Measurements from ENCODE around the gene BRD9.

The BRD9 gene

DNA sequence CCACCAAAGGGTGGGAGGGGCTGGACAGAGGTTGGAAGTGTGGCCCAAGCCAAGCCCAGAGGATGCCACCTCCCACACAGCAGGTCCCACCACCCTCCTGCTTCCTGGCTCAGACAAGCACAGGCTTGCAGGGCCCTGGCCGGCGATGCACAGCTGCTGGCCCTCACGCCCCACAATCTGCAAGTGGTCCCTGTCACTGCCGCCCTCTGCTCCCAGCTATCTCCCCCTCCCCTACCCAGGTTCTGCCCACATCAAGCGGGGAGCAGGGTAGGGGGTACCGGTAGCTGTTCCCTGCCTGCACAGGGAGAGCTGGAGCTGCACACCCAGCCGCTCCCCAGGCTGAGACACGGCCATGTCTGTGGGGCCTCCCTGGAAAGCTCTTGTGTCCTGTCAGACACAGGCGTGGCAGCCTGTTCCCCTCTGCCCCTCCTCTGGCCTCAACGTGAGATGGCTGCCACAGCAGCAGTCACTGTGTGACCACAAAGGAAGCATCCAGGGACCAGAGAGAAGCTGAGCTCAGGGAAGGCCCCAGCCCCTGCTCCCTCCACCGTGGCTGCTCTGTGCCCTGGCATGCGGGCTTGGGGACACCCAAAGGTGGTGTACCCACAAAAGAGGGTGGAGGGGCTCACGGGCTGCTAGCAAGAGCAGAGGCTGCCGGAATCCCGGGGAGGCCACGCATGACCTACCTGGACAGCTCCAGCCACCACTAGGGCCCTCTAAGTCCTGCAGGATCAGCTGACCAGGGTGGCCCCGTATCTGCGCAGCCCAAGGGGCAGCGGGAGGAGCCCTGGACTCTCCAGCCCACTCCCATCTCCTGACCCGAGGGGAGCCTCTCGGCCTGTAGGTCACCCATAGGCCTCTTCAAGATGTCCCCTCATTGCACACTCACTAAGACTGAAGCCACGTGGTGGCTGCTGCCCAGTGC lies 30.9 kb downstream of the BRD9 start:
- Histone ChIP-seq H3K9ac (no peak overlapping the region), H3K27me3 (ENCODE audit: insufficient read depth, low read depth) (no peaks in the 10 kb centered on the region), H3K4me3 (IDR thresholded peaks at IDR 0.05; ENCODE audit: insufficient read depth, low read depth, low read length) (no peak overlapping the region), H3K4me2 (no peak overlapping the region), H3K27ac (no peak overlapping the region), H4K20me1 (ENCODE audit: insufficient read depth) (no peaks in the 10 kb centered on the region), H3K36me3 (ENCODE audit: insufficient read depth) (no peaks in the 10 kb centered on the region), H3K4me1 (ENCODE audit: low read depth, poor library complexity, severe bottlenecking) (no peaks in the 10 kb centered on the region), H2AFZ (ENCODE audit: low read depth) (no peak overlapping the region), H3K79me2 (ENCODE audit: insufficient read depth, low read depth) (no peaks in the 10 kb centered on the region)
- TF ChIP-seq CTCF (conservative IDR thresholded peaks at IDR 0.05; ENCODE audit: low read depth, low read length): no peak

DNA sequence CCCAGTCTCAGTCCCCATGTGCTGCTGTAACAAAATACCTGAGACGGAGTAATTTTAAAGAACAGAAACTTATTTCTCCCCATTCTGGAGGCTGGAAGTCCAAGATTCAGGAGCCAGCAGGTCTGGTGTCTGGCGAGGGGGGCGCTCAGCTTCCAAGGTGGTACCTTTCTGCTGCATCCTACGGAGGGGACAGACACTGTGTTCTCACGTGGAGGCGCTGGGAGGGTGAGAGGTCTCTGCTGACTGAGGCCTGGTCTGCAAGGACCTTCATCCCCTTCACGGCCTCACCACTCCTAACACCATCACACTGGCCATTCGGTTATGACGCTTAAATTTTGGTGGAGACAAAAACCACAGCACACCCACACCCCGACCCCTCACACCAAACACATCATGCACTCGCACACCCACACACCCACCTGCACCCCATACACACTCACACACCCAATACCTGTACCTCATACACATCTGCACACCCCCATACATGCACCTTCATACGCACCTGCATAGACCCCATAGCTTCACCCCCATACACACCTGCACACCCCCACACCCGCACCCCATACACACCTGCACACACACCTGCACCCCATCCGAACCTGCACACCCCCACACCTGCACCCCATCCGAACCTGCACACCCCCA lies 32.0 kb downstream of the BRD9 start:
- TF ChIP-seq CTCF (conservative IDR thresholded peaks at IDR 0.05; ENCODE audit: low read depth, low read length): no peak
- H3K27me3 ChIP-seq (ENCODE audit: insufficient read depth, low read depth): no peaks in the 10 kb centered on the region
- H4K20me1 ChIP-seq (ENCODE audit: insufficient read depth): no peaks in the 10 kb centered on the region
- no peak overlapping the region for H2AFZ ChIP-seq (ENCODE audit: low read depth)
- H3K36me3 ChIP-seq (ENCODE audit: insufficient read depth): no peaks in the 10 kb centered on the region
- H3K4me2 ChIP-seq: no peak overlapping the region
- no peak overlapping the region for H3K4me3 ChIP-seq (IDR thresholded peaks at IDR 0.05; ENCODE audit: insufficient read depth, low read depth, low read length)
- no peaks in the 10 kb centered on the region for H3K79me2 ChIP-seq (ENCODE audit: insufficient read depth, low read depth)
- H3K4me1 ChIP-seq (ENCODE audit: low read depth, poor library complexity, severe bottlenecking): no peaks in the 10 kb centered on the region
- no peak overlapping the region for H3K27ac ChIP-seq
- no peak overlapping the region for H3K9ac ChIP-seq

DNA sequence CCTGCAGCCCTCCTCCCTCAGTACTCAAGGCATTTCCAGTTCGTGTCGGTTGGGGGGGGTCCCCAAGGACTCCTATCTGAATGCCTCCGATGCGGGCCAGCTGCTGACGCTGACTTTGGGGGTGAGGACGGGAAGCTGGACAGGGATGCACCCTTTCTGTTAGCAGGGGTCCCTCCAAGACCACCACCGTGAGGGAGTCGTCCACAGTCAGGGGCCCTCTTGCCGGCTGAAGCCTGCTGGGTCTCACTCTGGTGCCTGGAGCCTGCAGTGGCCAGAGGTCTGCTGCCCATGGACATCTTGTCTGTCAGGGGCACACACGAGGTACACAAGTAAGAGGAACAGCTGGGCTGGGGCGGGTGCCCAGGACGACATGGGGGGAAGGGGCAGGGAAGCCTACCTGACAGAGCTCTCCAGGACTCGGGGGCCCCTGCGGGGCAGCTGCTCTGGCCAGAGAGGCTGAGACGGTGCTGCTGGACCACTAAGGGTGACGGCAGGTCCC lies 32.8 kb downstream of the BRD9 start:
- no peaks in the 10 kb centered on the region for H3K79me2 ChIP-seq (ENCODE audit: insufficient read depth, low read depth)
- H3K4me3 ChIP-seq (IDR thresholded peaks at IDR 0.05; ENCODE audit: insufficient read depth, low read depth, low read length): no peak overlapping the region
- no peak overlapping the region for H3K27ac ChIP-seq
- no peaks in the 10 kb centered on the region for H3K27me3 ChIP-seq (ENCODE audit: insufficient read depth, low read depth)
- no peak overlapping the region for H3K4me2 ChIP-seq
- no peak overlapping the region for H2AFZ ChIP-seq (ENCODE audit: low read depth)
- no peaks in the 10 kb centered on the region for H3K36me3 ChIP-seq (ENCODE audit: insufficient read depth)
- H4K20me1 ChIP-seq (ENCODE audit: insufficient read depth): no peaks in the 10 kb centered on the region
- no peaks in the 10 kb centered on the region for H3K4me1 ChIP-seq (ENCODE audit: low read depth, poor library complexity, severe bottlenecking)
- H3K9ac ChIP-seq: no peak overlapping the region
- TF ChIP-seq CTCF (conservative IDR thresholded peaks at IDR 0.05; ENCODE audit: low read depth, low read length): no peak

GRCh38 chr5:859391-859790 lies 33.2 kb downstream of the BRD9 start:
- TF ChIP-seq CTCF (conservative IDR thresholded peaks at IDR 0.05; ENCODE audit: low read depth, low read length): no peak
- Histone ChIP-seq H3K9ac (no peak overlapping the region), H3K27ac (no peak overlapping the region), H4K20me1 (ENCODE audit: insufficient read depth) (no peaks in the 10 kb centered on the region), H3K79me2 (ENCODE audit: insufficient read depth, low read depth) (no peaks in the 10 kb centered on the region), H3K4me3 (IDR thresholded peaks at IDR 0.05; ENCODE audit: insufficient read depth, low read depth, low read length) (no peak overlapping the region), H3K27me3 (ENCODE audit: insufficient read depth, low read depth) (no peaks in the 10 kb centered on the region), H3K36me3 (ENCODE audit: insufficient read depth) (no peaks in the 10 kb centered on the region), H2AFZ (ENCODE audit: low read depth) (no peak overlapping the region), H3K4me1 (ENCODE audit: low read depth, poor library complexity, severe bottlenecking) (no peaks in the 10 kb centered on the region), H3K4me2 (no peak overlapping the region)

Measured in KMS-11 (cell line).